Measurements from ENCODE around the gene ATP6V0B. TPM values are rescaled to one million over a fixed set of nuclear protein-coding genes. Genes with fewer than 3 reads are reported as not detected.
A peak's percentile ranks its signal among the peaks of the same experiment; 100 is the strongest.

Gene ATP6V0B
- total and polyA plus RNA-seq, 2 experiments from 2014 or later: 112 to 142 TPM

DNA sequence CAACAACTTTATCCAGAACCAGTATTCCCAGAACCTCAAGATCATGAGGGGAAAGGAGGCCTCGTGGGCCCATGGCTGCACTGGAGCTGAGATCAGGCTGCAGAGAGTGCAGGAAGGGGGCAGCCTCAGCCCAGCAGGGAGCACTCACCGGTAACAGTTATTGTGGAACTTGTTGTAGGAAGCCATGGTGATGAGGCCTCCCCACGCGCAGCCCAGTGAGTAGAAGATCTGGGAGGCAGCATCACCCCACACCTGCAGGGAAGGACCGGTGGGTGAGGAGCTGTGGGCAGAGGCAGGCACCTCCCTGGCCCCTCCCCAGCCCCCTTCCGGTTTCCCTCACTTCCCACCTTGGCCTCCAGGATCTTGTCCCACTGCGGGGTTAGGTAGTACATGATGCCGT is 27.4 kb downstream of the ATP6V0B start:
- no peak for TF ChIP-seq POLR2AphosphoS5 (IDR thresholded peaks at IDR 0.05; ENCODE audit: low read depth)
- no peak for TF ChIP-seq NANOG (IDR thresholded peaks at IDR 0.05; ENCODE audit: borderline replicate concordance)
- TF ChIP-seq, protein P1, sequence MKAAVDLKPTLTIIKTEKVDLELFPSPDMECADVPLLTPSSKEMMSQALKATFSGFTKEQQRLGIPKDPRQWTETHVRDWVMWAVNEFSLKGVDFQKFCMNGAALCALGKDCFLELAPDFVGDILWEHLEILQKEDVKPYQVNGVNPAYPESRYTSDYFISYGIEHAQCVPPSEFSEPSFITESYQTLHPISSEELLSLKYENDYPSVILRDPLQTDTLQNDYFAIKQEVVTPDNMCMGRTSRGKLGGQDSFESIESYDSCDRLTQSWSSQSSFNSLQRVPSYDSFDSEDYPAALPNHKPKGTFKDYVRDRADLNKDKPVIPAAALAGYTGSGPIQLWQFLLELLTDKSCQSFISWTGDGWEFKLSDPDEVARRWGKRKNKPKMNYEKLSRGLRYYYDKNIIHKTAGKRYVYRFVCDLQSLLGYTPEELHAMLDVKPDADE (IDR thresholded peaks at IDR 0.05): no peak
- TF ChIP-seq, protein P2, sequence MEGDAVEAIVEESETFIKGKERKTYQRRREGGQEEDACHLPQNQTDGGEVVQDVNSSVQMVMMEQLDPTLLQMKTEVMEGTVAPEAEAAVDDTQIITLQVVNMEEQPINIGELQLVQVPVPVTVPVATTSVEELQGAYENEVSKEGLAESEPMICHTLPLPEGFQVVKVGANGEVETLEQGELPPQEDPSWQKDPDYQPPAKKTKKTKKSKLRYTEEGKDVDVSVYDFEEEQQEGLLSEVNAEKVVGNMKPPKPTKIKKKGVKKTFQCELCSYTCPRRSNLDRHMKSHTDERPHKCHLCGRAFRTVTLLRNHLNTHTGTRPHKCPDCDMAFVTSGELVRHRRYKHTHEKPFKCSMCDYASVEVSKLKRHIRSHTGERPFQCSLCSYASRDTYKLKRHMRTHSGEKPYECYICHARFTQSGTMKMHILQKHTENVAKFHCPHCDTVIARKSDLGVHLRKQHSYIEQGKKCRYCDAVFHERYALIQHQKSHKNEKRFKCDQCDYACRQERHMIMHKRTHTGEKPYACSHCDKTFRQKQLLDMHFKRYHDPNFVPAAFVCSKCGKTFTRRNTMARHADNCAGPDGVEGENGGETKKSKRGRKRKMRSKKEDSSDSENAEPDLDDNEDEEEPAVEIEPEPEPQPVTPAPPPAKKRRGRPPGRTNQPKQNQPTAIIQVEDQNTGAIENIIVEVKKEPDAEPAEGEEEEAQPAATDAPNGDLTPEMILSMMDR (conservative IDR thresholded peaks at IDR 0.05; ENCODE audit: low read depth in 2 of 2): no peak
- TF ChIP-seq JUNB (IDR thresholded peaks at IDR 0.05; ENCODE audit: unreplicated experiment): no peak
- TF ChIP-seq STAT1 (IDR thresholded peaks at IDR 0.05; ENCODE audit: unreplicated experiment): no peak
- Histone ChIP-seq H3K4me2 (no peak overlapping the region), H3K27me3 (ENCODE audit: insufficient read depth) (no peaks in the 10 kb centered on the region), H4K20me1 (replicated peaks; ENCODE audit: insufficient read depth) (no peaks in the 10 kb centered on the region; the same call in 1 of the 2 replicates), H3K9me2 (ENCODE audit: insufficient read depth) (no peaks in the 10 kb centered on the region), H3K4me1 (ENCODE audit: insufficient read depth) (no peaks in the 10 kb centered on the region), H3K79me2 (replicated peaks; ENCODE audit: insufficient read depth) (no peaks in the 10 kb centered on the region), H2AFZ (no peak overlapping the region), H3K27ac (ENCODE audit: low read depth) (no peak overlapping the region), H3F3A (replicated peaks; ENCODE audit: low read depth) (peaks cover 12% of the 10 kb centered on the region; the same call in 1 of the 2 replicates), H3K36me3 (ENCODE audit: insufficient read depth) (peaks cover 10% of the 10 kb centered on the region; the same call in 1 of the 2 replicates), H3K4me3 (no peak overlapping the region)
- H3K36me3 Mint-ChIP-seq (ENCODE audit: low read depth): peaks cover 78% of the 10 kb centered on the region
- peaks cover 15% of the 10 kb centered on the region for H3K27me3 Mint-ChIP-seq (ENCODE audit: insufficient read depth, low read depth, poor library complexity)
- no peak overlapping the region for H3K27ac Mint-ChIP-seq
- no peak for DNase-seq (ENCODE audit: low spot score)
- ATAC-seq: no peak
- H3K4me1 Mint-ChIP-seq: peaks cover 12% of the 10 kb centered on the region
- no peak overlapping the region for H3K4me3 Mint-ChIP-seq
- H3K9me3 Mint-ChIP-seq: no peaks in the 10 kb centered on the region

- Histone ChIP-seq H3F3A (replicated peaks; ENCODE audit: low read depth) (peaks cover 12% of the 10 kb centered on the region; the same call in 1 of the 2 replicates), H3K4me2 (no peak overlapping the region), H3K9me2 (ENCODE audit: insufficient read depth) (no peaks in the 10 kb centered on the region), H2AFZ (no peak overlapping the region), H3K79me2 (replicated peaks; ENCODE audit: insufficient read depth) (no peaks in the 10 kb centered on the region), H3K27me3 (ENCODE audit: insufficient read depth) (no peaks in the 10 kb centered on the region), H4K20me1 (replicated peaks; ENCODE audit: insufficient read depth) (no peaks in the 10 kb centered on the region; the same call in 1 of the 2 replicates), H3K36me3 (ENCODE audit: insufficient read depth) (peaks cover 10% of the 10 kb centered on the region; the same call in 1 of the 2 replicates), H3K4me3 (no peak overlapping the region), H3K27ac (ENCODE audit: low read depth) (no peak overlapping the region), H3K4me1 (ENCODE audit: insufficient read depth) (no peaks in the 10 kb centered on the region)
- H3K4me1 Mint-ChIP-seq: peaks cover 9% of the 10 kb centered on the region; the same call in 2 of the 3 replicates
- H3K9me3 Mint-ChIP-seq: no peaks in the 10 kb centered on the region
- peak; percentile 62 for DNase-seq (ENCODE audit: low spot score)
- peaks cover 14% of the 10 kb centered on the region for H3K27me3 Mint-ChIP-seq (ENCODE audit: insufficient read depth, low read depth, poor library complexity)
- H3K27ac Mint-ChIP-seq: no peak overlapping the region
- ATAC-seq: peak; percentile 44
- H3K36me3 Mint-ChIP-seq (ENCODE audit: low read depth): peaks cover 79% of the 10 kb centered on the region
- no peak overlapping the region for H3K4me3 Mint-ChIP-seq
- TF ChIP-seq ZNF114 (CRISPR knock-in tag; IDR thresholded peaks at IDR 0.05) (no peak), CREB1 (CRISPR knock-in tag; IDR thresholded peaks at IDR 0.05; ENCODE audit: low read depth) (no peak), NANOG (IDR thresholded peaks at IDR 0.05; ENCODE audit: borderline replicate concordance) (no peak), JUNB (IDR thresholded peaks at IDR 0.05; ENCODE audit: unreplicated experiment) (no peak)
- TF ChIP-seq, protein P1 (IDR thresholded peaks at IDR 0.05): no peak
- TF ChIP-seq, protein P2 (conservative IDR thresholded peaks at IDR 0.05; ENCODE audit: low read depth in 2 of 2): peak; percentile 54 to 63
Observed at GRCh38 chr1:44002606-44003157, 27.9 kb downstream of the ATP6V0B start.
